ENCODE measurements around the gene C11orf52. TPM values are rescaled to one million over a fixed set of nuclear protein-coding genes. Genes with fewer than 3 reads are reported as not detected.

The C11orf52 gene
- total and polyA plus RNA-seq, 8 donors: 3.9 to 43.4 (median 18.7) TPM; not detected in 1

GRCh38 chr11:111960916-111961315 is 42.2 kb downstream of the C11orf52 start:
- no peak overlapping the region for H3K4me3 ChIP-seq
- H3K27me3 ChIP-seq: no peaks in the 10 kb centered on the region
- TF ChIP-seq POLR2A (IDR thresholded peaks at IDR 0.05) (no peak), CTCF (IDR thresholded peaks at IDR 0.05) (no peak), POLR2AphosphoS5 (IDR thresholded peaks at IDR 0.05) (peak in 2 of 3 donors; percentile 40 to 78), EP300 (IDR thresholded peaks at IDR 0.05) (no peak)
- H3K36me3 ChIP-seq: peaks cover 0 to 7% (median 0%) of the 10 kb centered on the region in 4 donors
- peak; percentile 70 to 81 for DNase-seq
- 36 to 68% (median 44%) methylated on average over 5 of the region's 5 CpGs for WGBS, 5 donors
- H3K9me3 ChIP-seq: no peaks in the 10 kb centered on the region
- peaks cover 0 to 6% (median 5%) of the 10 kb centered on the region in 4 donors for H3K4me1 ChIP-seq
- peak overlapping the region; percentile 15 to 49 (median 42) for H3K27ac ChIP-seq
- intact Hi-C loops (cut with DNase I; ENCODE audit: low total_unique reads): no loop called here

- Histone ChIP-seq H3K36me3 (peaks cover 0 to 7% (median 0%) of the 10 kb centered on the region in 4 donors), H3K4me3 (no peak overlapping the region), H3K27ac (peak overlapping the region in 4 of 5 donors; percentile 15 to 49 (median 44)), H3K9me3 (no peaks in the 10 kb centered on the region), H3K27me3 (no peaks in the 10 kb centered on the region), H3K4me1 (peaks cover 0 to 6% (median 5%) of the 10 kb centered on the region in 4 donors)
- no peak for TF ChIP-seq POLR2AphosphoS5 (IDR thresholded peaks at IDR 0.05)
- no peak for TF ChIP-seq POLR2A (IDR thresholded peaks at IDR 0.05)
- no peak for TF ChIP-seq EP300 (IDR thresholded peaks at IDR 0.05)
- no peak for TF ChIP-seq CTCF (IDR thresholded peaks at IDR 0.05)
- intact Hi-C loops (cut with DNase I; ENCODE audit: low total_unique reads): no loop called here
- no peak for DNase-seq
- 51 to 72% (median 64%) methylated on average over 6 of the region's 6 CpGs for WGBS, 5 donors
Measured at GRCh38 chr11:111961389-111962300, 42.9 kb downstream of the C11orf52 start.

GRCh38 chr11:111963931-111964340 is 45.2 kb downstream of the C11orf52 start:
- intact Hi-C loops (cut with DNase I; ENCODE audit: low total_unique reads): no loop called here

GRCh38 chr11:111966678-111967077 is 48.0 kb downstream of the C11orf52 start:
- DNase-seq: peak; percentile 49 to 73
- no peaks in the 10 kb centered on the region for H3K27me3 ChIP-seq
- H3K36me3 ChIP-seq: peaks cover 0 to 19% (median 12%) of the 10 kb centered on the region in 4 donors
- peaks cover 0 to 19% (median 12%) of the 10 kb centered on the region in 4 donors for H3K4me1 ChIP-seq
- peak overlapping the region in 4 of 5 donors; percentile 35 to 78 (median 60) for H3K27ac ChIP-seq
- WGBS, 5 donors: 35 to 68% (median 55%) methylated on average over 5 of the region's 5 CpGs
- H3K4me3 ChIP-seq: no peak overlapping the region
- intact Hi-C loops (cut with DNase I; ENCODE audit: low total_unique reads): no loop called here
- no peaks in the 10 kb centered on the region for H3K9me3 ChIP-seq
- TF ChIP-seq EP300 (IDR thresholded peaks at IDR 0.05) (no peak), CTCF (IDR thresholded peaks at IDR 0.05) (no peak), POLR2AphosphoS5 (IDR thresholded peaks at IDR 0.05) (peak in 2 of 3 donors; percentile 22 to 76)

More at GRCh38 chr11:111963931-111964340, 45.2 kb downstream of the C11orf52 start:
- Histone ChIP-seq H3K27me3 (no peaks in the 10 kb centered on the region), H3K36me3 (peaks cover 0 to 4% (median 0%) of the 10 kb centered on the region in 4 donors), H3K9me3 (no peaks in the 10 kb centered on the region), H3K27ac (peak overlapping the region in 1 of 5 donors; percentile 38), H3K4me3 (no peak overlapping the region), H3K4me1 (peaks cover 5 to 22% (median 16%) of the 10 kb centered on the region in 4 donors)
- TF ChIP-seq EP300 (IDR thresholded peaks at IDR 0.05): no peak
- no peak for TF ChIP-seq POLR2AphosphoS5 (IDR thresholded peaks at IDR 0.05)
- DNase-seq: no peak
- 63 to 71% (median 67%) methylated on average over 5 of the region's 5 CpGs for WGBS, 5 donors

Measured in stomach (tissue), 9 donors.